NCI-H2171 (cell line): Measurements from ENCODE around the gene KNL1.
"Not testable (repeated sequence)": the region's sequence is repeated elsewhere in the genome, so short reads cannot be mapped to it uniquely, and the experiment has no call there.

ENCODE experiments used
- DNase-seq: peaks from one replicate; lab custom pipeline; 2025; lab: John Stamatoyannopoulos, UW

The KNL1 gene

GRCh38 chr15:40676906-40677305 is 82.9 kb downstream of the KNL1 start:
- not testable (repeated sequence) for DNase-seq

DNA sequence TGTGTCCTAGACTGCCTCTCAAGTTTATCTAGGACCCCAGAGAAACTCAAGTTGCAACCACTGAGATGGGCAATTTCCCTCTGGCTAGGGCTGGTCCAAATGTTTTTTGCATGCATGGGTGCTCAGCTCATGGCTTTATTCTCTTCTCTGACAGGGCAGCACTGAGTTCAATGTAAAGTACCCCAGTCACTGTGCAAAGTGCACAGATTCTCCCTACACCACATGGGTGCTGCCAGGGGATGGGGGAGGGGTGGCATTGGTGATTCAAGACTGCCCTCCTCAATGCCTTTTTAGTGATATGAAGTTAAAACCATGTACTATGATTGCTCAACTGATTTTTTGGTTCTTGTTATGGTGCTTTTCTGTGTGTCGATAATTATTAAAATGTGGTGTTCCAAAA is 86.1 kb downstream of the KNL1 start:
- DNase-seq: no peak

DNA sequence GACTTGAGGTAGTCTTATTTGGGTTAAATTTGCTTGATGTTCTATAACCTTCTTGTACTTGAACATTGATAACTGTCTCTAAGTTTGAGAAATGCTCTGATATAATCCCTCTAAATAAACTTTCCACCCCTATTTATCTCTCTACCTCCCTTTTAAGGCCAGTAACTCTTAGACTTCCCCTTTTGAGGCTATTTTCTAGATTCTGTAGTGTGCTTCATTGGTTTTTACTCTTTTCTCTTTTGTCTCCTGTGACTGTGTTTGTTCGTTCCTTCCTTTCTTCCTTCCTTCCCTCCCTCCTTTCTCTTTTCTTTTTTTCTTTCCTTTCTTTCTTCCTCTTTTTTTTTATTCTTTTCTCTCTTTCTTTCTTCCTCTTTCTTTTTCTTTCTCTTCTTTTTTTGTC is 86.9 kb downstream of the KNL1 start:
- DNase-seq: not testable (repeated sequence)

GRCh38 chr15:40684381-40684780 is 90.3 kb downstream of the KNL1 start:
- no peak for DNase-seq

GRCh38 chr15:40685376-40685775 is 91.3 kb downstream of the KNL1 start:
- DNase-seq: no peak

DNA sequence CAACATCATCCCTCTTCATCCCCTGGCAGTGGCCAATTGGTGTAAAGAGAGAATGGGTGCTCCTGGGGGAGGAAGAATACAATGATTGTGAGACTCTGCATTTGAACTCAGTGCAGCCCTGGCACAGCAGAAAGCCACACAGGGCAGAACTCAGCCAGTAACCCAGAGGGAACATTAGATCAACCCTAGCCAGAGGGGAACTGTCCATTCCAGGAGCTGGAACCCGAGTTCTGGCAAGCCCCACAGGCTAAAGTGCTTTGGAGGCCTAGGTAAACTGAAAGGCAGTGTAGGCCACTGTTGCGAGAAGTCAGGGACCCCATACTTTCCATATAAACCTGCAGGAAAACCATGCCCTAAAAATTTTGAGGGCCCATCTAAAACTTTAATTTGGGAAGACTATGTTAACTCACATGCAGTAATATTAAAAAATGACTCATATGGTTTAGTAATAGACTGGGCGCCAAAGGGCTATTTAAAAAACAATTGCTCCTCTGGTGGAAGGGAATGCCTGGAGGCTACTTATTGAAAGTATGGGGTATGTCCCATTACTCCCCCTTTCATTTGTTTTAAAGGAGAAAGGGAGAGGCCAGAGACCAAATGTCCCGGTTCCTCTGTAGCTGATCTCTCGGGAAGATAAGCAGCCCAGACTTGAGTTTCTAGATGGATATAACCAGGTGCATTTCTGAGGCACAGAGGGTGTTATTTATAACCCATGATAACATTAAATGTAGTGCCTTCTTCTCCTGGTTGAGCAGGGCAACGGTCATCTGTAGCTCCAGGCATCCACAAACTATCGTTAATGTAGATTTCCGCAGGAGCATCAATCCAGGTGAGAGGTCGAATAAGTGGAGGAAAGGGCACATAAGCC is 95.1 kb downstream of the KNL1 start:
- no peak for DNase-seq

DNA sequence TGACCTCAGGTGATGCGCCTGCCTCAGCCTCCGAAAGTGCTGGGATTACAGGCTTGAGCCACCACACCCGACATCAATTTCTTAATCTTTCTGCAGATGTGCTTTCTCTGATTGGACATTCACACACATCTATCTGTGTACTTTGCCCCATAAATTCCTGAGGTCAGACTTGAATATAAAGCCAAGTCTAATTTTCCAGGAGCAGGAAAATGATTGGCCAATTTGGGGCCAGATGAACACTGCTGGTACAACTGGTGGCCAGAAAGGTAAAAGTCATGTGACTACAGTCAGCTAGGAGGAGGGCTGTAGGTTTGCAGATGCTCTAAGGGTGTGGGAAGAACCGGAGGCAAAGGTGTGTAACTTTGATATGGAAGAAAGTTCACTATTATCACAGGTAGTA is 97.7 kb downstream of the KNL1 start:
- no peak for DNase-seq

GRCh38 chr15:40693904-40694687 is 100.0 kb downstream of the KNL1 start:
- no peak for DNase-seq

GRCh38 chr15:40694688-40695468 is 100.8 kb downstream of the KNL1 start, which contains the start of gene RAD51:
Gene RAD51 (plus strand): TSS chr15:40695174. CDS start chr15:40698759, 3,585 bp downstream.
- peak; percentile 92 for DNase-seq

DNA sequence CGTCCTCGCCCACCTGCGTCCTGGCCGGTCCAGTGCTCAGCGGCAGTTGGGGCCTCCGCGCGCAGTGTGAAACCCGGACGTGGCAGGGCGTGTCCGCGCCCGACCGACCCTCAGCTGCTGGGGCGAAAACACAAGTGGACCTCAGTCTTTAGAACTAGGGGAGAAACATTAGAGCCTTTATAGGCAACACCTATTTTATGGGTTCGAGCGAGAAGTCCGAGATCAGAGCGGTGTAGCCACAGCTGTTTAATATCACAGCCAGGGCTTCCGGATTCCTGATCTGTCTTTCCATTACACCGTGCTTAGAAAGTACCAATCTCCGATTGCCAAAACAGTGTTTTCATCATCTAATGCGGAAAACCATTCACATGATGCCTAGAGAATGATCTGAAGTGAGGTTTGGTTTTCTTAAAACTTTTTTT is 101.4 kb downstream of the KNL1 start:
- no peak for DNase-seq

DNA sequence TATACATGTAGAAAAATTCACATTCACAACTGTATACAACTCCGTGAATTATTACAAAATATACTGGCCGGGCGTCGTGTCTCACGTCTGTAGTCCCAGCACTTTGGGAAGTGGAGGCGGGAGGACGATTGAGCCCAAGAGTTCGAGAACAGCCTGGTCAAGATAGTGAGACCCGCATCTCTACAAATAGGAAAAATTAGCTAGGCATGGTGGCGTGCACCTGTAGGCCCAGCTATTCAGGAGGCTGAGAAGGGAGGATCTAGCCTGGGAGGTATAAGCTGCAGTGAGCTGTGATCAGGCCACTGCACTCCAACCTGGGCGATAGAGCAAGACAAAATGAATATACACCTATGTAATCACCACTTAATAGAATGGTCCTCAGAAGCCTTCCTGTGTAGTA is 102.2 kb downstream of the KNL1 start:
- no peak for DNase-seq

GRCh38 chr15:40697916-40698315 is 103.9 kb downstream of the KNL1 start:
- no peak for DNase-seq

DNA sequence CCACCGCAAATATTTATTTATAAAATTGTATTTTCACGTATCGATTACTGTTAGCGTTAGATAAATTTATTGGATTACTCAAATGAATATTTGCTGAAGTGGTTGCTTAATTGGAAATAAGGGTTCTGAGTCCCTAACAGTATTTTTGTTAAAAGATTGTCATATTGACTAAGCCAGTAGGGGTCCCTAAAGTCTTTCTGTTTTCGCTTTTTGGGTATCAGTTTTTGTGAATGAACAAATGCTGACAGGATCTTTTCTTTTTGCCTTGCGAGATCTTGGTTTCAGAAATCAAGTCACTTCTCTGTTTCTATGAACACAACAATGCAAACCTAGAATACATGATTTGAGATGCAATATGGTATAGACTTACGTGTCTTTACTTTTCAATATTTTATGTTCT is 108.0 kb downstream of the KNL1 start:
- peak; percentile 3 for DNase-seq

DNA sequence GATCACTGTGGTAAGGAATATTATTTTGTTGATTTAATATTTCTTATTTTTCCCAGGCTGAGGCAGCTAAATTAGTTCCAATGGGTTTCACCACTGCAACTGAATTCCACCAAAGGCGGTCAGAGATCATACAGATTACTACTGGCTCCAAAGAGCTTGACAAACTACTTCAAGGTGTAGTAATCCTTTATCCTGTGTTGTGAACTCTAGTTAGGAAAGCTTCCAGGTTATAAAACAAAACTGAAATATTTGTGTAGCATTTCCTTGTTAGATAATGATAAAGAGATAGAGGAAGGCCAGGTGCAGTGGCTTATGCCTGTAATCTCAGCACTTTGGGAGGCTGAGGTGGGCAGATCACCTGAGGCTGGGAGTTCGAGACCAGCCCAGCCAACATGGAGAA is 112.1 kb downstream of the KNL1 start:
- DNase-seq: no peak
